Measurements from ENCODE around the gene LITAF.

Gene LITAF

DNA sequence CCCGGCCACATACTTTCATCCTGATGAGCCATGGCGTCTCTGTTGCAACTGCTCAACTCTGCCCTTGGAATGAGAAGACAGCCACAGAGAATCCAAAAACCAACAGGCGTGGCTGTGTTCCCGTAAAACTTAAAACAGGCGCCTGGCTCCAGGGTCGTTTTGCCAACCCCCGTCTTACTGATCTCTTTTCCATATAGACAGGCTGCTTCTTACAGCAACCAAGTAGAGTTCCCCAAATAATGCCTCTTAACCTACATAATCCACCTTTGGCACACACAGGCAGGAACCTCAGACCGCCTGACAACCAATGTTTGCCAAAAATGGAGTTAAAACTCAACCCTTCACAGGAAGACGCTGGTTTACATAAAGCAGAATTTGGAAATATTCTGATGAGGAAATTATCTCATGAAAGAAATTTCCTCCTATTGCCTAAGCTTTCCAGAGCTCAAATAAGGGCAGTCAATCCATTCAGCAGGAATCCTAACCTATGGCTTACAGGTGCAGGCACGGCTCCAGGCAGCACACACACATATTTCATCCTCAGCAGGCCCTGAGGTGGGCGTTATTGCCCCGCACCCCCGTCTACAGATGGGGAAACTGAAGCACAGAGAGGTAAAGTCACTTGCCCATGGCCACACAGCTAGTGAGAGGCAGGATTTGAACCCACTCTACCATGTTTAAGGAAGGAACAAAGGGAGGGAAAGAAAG lies 35.8 kb downstream of the LITAF start:
- no peak overlapping the region for H3K4me3 ChIP-seq (ENCODE audit: low read length)
- TF ChIP-seq, protein P1, sequence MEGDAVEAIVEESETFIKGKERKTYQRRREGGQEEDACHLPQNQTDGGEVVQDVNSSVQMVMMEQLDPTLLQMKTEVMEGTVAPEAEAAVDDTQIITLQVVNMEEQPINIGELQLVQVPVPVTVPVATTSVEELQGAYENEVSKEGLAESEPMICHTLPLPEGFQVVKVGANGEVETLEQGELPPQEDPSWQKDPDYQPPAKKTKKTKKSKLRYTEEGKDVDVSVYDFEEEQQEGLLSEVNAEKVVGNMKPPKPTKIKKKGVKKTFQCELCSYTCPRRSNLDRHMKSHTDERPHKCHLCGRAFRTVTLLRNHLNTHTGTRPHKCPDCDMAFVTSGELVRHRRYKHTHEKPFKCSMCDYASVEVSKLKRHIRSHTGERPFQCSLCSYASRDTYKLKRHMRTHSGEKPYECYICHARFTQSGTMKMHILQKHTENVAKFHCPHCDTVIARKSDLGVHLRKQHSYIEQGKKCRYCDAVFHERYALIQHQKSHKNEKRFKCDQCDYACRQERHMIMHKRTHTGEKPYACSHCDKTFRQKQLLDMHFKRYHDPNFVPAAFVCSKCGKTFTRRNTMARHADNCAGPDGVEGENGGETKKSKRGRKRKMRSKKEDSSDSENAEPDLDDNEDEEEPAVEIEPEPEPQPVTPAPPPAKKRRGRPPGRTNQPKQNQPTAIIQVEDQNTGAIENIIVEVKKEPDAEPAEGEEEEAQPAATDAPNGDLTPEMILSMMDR (conservative IDR thresholded peaks at IDR 0.05; ENCODE audit: low read depth, low read length) = no peak
- no peak for DNase-seq (ENCODE audit: low read depth)

DNA sequence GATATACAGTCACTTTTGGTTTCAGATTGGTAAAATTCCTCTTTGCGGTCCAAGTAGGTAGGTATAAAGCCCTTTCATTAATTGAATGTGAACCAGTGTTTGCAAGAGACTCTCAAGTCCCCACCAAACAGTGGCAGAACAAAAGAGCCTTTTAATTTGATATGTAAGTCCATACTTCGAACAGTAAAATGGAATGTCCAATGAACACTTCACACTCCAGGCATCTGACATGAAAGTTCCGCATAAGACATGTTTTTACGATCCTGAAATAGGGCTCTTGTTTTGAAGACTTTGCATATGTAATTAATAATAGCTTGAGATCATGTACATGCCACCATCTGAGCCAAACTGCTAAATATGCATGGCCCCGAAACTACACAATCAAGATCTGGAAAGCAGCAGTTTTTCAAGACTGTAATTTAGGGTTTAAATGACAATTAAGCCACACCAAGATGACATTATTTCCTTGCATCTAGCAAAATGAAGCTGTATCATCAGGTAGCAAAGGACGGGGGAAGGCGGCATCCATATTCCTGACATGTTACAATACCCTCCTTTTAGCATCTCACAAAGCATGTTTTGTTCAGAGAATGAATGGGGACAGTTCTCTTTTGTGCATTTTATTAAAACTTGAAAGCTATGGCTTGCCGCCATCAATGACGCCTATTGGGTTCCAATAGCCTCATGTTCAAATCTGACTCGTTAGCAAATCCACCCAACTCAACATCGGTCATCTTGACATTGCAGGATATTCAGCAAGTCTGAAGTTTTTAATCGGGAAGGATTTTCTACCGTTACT lies 39.4 kb downstream of the LITAF start:
- no peak overlapping the region for H3K4me3 ChIP-seq (ENCODE audit: low read length)
- TF ChIP-seq, protein P1 (conservative IDR thresholded peaks at IDR 0.05; ENCODE audit: low read depth, low read length) = no peak
- no peak for DNase-seq (ENCODE audit: low read depth)

DNA sequence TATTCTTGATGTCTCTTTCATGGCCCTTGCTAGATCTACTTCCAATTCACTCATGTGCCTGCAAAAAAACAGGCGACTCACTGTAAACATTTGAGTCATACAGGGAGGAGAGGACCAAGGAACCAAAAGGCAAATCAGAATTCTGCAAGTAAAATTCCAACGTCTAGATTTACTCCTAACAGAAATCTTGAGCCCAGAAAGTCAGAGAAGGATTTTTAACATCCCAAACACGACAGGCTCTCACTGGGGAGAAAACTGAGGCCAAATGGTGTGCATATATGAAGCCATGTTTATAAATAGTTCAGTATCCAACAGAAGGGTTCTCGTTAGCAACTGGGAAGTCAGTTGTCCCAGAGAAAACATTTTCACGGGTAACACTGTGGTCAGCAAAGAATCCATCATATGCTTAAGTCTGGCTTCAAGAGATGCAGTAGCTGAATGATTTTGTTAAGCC lies 40.1 kb downstream of the LITAF start:
- peak; percentile 31 for DNase-seq (ENCODE audit: low read depth)
- no peak overlapping the region for H3K4me3 ChIP-seq (ENCODE audit: low read length)
- TF ChIP-seq, protein P1 (conservative IDR thresholded peaks at IDR 0.05; ENCODE audit: low read depth, low read length) = no peak

GRCh38 chr16:11543661-11544393 lies 42.9 kb downstream of the LITAF start:
- TF ChIP-seq, protein P1 (conservative IDR thresholded peaks at IDR 0.05; ENCODE audit: low read depth, low read length) = no peak
- DNase-seq (ENCODE audit: low read depth) = no peak

DNA sequence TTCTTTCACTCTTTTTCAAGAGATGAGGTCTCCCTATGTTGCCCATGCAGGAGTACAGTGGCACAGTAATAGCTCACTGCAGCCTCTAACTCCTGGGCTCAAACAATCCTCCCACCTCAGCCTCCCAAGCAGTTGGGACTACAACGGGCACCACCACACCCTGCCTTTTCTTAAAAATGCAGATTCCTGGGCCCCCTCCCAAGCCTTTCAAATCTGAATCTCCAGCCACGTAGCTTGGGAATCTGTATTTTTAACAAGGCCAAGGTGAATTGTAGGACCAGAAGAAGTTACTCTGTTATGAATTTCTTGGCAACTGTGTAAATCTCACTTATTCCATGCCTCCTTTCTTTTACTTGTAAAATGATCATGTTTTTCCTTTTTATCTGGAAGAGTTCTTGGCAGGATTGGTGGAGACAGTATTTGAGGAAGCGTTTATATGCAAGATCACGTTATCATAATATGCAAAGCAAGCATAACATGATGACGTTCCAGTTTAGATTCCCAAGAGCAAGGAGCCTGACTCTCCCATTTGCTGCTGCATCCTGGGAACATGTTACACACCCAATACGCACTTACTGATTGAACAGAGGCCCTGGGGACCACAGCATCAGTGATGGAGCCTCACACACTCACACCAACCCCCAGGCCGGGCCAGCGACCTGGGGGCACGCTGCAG lies 44.5 kb downstream of the LITAF start:
- H3K4me3 ChIP-seq (ENCODE audit: low read length) = no peak overlapping the region
- TF ChIP-seq, protein P1 (conservative IDR thresholded peaks at IDR 0.05; ENCODE audit: low read depth, low read length) = no peak
- DNase-seq (ENCODE audit: low read depth) = no peak

More at GRCh38 chr16:11543661-11544393, 42.9 kb downstream of the LITAF start:
- no peak overlapping the region for H3K4me3 ChIP-seq (ENCODE audit: low read length)

GRCh38 chr16:11539641-11540050 lies 47.1 kb downstream of the LITAF start:
- DNase-seq (ENCODE audit: low read depth) = no peak
- TF ChIP-seq, protein P1 (conservative IDR thresholded peaks at IDR 0.05; ENCODE audit: low read depth, low read length) = no peak
- no peak overlapping the region for H3K4me3 ChIP-seq (ENCODE audit: low read length)

All from retinal pigment epithelial cell (primary cell).